Occipital lobe (tissue), 2 donors: Measurements from ENCODE around the gene PNPLA3. TPM values are rescaled to one million over a fixed set of nuclear protein-coding genes. Genes with fewer than 3 reads are reported as not detected.

Source experiments
- DNase-seq: peaks from one replicate; lab custom pipeline; 2025; lab: John Stamatoyannopoulos, UW
- total RNA-seq: library from RNA; depleted of rRNA; stranded (reverse); fragments of >200 nt; gene quantifications from one replicate; pipeline ENCODE4 v1.2.3, GENCODE V29; 2014

Gene PNPLA3
- total RNA-seq, 1 donor from 2014 or later, result 12.8 TPM

DNA sequence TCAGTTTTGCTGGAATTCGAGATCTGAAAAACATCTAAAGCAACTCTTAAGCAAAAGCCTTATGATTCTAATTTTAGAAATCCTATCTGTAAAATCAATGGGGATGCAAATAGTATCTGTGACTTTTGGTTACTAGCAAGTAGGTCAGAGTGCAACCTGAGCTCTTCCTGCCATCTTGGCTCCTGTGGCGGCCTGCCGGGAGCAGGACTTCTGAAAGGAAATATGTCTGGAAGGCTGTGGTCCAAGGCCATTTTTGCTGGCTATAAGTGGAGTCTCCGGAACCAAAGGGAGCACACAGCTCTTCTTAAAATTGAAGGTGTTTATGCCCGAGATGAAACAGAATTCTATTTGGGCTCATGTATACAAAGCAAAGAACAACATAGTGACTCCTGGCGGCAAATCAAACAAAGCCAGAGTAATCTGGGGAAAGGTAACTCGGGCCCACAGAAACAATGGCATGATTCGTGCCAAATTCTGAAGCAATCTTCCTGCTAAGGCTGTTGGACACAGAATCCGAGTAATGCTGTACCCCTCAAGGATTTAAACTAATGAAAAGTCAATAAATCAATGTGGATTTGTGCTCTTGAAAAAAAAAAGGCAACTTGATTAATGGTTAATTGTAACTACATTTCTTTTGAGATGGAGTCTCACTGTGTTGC lies 33.3 kb downstream of the PNPLA3 start:
- DNase-seq, result no peak

DNA sequence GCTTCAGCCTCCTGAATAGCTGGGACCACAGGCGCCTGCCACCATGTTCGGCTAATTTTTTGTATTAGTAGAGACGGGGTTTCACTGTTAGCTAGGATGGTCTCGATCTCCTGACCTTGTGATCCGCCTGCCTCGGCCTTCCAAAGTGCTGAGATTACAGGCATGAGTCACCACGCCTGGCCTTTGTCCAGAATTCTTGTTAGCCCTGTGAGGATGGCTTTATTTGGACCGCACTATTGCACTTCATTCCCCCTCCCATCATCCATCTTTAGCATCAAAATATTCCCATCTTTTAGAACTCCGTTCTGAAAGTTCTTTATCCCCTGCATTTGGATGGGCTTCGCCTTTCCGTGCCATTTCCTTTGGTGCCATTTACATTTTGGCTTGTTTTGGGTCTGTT lies 34.3 kb downstream of the PNPLA3 start:
- DNase-seq, result no peak

DNA sequence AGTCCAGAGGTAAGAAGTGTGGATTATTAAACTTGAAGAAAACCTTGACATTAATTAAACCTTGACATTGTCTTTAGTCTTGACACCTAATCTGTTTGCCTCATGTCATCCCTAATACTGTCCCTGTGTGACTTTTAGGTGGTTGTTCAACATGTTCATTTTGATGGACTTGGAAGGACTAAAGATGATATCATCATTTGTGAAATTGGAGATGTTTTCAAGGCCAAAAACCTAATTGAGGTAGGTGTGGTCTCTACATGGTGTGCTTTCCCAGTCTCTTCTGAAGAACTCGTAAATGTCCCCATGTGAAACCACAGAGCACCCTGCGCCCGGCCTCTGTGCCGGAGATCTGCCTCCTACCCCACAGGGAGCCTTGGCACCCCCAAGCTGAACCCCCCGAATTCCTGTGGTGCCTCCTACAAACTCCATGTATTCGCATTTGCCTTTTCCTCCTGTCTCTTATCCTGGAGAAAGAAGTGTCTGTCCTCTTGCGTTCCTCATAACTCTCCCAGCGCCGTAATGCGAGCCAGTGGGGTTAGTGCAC lies 40.8 kb downstream of the PNPLA3 start:
- no peak for DNase-seq

DNA sequence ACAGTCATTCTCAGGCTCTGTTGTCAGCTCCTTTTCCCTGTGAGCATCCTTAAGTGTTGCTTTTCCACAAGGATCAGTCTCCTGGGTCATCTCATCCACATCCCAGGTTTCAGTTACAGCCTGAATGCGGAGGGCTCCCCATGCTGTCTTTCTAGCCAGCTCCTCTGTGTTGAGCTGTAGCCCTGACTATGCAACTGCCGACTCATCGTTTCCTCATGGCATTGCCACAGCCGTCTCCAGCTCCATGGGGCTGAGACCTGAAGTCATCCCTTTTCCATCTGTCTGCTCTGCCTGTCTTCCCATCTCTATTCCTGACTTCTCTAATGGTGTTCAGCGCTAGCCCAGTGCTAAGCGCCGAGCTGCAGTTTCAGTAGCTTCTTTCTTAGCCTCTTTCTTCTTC lies 43.5 kb downstream of the PNPLA3 start:
- DNase-seq, result no peak

DNA sequence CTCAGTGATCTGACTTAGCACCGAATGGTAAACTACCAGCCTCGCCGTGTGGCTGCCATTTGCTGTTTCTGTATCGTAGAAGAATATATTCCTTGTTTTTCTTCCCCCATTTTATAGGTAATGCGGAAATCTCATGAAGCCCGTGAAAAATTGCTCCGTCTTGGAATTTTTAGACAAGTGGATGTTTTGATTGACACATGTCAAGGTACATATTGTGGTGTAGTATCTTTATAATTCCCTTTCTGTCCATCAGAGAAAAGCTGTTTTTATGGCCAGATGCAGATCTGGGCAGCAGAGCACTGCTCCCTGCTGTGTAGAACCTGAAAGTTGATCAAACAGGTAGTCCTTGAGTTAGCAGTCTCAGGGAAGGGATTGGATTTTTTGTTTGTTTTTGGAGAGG lies 45.0 kb downstream of the PNPLA3 start:
- DNase-seq, result no peak

DNA sequence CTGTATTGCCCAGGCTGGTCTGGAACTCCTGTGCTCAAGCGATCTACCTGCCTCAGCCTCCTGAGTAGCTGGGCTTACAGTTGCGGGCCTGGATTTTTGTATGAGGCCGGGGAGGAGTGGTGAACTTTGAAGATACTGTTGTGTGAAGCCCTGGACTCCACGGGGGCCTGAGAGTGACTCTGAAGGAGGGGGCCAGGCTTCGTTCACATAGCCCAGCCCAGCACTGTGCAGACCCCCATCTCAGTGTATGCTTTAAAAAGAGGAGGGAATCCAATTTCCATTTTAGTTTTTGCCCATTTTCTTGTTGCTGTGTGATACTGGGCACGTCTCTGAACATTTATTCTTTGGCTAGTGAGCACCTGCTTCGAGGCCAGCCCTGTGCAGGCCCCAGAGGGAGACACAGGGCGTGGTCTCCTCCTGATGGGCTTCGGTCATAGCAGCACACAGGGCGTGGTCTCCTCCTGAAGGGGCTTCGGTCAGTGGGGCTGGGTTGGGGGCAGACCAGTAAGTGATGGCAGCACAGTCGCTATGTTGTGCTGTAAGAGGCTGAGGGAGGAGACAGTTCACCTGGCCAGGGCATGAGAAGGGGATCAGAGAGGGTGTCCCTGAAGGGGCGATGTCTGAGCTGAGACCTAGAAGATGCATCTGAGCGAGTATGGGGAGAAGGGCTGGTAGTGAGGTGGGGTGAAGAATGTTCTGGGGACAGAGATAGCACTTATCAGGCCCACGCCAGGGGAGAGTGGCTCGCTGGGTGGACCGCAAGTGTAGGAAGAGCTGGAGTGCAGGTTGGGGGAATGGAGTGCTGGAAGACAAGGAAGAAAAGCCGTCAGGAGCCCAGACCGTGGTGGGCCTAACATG lies 45.6 kb downstream of the PNPLA3 start:
- DNase-seq, result no peak

DNA sequence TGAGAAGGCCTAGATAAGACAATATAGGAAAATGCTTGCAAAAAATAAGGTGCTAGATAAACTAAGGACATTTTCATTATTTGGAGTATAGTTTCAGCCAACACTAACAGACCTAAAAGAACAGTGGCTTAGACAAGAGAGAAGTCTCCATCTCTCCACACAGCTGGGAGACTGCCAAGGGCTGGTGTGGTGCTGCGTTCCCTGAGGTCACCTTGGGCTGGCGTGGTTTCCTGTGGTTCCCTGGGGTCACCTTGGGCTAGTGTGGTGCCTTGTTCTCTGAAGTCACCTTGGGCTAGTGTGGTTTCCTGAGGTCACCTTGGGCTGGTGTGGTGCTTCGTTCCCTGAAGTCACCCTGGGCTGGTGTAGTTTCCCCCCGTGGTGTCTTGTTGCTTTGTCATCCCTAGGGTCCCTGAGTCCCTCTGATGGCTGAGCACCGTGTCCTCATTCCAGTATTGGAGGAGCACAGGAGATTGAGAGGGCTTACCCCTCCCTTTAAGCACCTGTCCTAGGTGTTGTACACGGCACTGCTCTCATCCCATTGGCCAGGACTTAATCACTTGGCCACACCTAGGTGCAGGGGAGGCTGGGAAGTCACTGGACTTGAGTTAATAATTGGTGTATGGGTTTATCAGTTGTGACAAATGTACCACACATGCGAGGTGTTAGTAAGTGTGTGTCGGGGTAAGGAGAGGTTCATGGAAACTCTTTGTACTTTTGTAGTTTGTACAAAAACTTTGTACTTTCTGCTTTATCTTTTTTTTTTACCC lies 46.6 kb downstream of the PNPLA3 start:
- no peak for DNase-seq

DNA sequence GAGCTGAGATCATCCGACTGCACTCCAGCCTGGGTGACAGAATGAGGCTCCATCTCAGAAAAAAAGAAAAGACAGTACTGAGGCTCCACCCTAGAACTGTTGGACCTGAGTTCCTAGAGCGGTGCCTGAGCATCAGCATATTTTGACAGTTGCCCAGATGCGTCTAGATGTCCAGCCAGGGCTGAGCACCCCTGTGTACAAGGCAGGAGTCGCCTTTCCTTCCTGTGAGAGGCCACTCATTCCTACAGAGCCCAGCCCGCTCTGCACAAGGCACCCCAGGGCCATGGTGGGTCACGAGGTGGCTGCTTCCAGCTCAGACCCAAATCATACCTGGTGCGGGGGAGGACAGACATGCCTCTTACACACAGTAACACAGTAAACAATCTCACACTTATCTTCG lies 47.5 kb downstream of the PNPLA3 start:
- no peak for DNase-seq

DNA sequence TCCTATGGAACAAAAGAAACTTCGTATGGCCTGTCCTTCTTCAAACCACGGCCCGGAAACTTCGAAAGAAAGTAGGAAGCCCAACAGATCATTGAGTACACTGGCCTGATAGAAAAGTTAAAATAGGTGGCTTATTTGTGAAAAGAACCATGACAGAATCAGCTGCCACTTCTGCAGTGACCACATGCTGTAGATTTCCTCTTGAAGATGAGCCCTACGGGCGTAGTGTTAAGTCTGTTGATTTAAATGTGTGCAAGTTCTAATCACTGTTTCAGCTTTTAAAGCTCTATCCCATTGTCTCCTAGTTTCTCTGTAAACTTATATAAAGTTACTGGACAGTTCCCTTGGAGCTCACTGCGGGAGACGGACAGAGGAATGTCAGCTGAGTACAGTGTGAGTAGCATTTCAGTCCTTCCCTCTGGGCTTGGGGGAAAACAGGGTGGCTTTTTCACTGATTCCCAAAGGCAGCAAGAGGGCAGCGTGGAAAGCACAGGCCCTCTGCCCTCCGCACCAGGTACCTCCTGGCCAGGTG lies 49.4 kb downstream of the PNPLA3 start:
- DNase-seq, result no peak

DNA sequence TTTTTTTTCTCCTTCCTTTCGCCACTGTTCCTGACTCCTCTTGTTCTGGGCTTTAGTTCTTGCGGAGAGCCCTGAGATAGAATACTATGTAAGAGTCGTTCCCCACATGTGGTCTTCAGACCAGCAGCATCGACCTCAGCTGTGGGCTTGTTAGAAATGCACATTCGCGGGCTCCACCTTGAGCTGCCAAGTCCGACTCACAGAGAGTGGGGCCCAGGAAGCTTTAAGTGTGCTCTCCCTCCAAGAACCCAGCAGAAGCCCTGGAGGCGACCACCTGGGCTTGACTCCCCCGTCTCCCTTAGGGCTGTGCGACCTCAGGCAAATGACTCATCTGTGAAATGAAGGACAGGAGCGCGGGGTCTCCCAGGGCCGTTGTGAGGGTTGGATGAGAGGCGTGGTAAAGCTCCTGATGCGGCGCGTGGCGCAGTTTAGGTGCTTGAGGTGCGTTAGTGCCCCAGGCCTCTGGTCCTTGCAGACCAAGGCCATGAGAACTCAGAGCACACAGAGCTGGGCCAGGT lies 50.5 kb downstream of the PNPLA3 start:
- no peak for DNase-seq

DNA sequence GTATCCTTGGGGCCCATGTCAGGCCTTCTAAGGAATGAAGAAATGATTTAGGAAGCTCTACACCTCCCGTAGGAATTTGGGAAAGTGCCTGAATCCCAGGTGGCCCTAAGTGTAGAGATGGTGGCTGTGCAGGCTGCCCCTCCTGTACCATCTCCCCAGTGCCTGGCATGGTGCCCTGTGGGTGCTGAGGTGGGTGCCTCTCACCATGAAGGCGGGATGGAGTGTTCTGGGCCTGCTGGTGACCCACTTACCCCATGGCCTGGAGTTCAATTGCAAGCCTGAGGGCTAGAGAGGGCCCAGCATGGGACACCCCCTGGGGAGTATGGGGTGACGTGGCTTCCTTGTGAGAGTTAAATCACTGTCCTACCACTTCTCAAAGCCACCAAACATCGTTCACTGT lies 51.4 kb downstream of the PNPLA3 start:
- DNase-seq, result no peak

DNA sequence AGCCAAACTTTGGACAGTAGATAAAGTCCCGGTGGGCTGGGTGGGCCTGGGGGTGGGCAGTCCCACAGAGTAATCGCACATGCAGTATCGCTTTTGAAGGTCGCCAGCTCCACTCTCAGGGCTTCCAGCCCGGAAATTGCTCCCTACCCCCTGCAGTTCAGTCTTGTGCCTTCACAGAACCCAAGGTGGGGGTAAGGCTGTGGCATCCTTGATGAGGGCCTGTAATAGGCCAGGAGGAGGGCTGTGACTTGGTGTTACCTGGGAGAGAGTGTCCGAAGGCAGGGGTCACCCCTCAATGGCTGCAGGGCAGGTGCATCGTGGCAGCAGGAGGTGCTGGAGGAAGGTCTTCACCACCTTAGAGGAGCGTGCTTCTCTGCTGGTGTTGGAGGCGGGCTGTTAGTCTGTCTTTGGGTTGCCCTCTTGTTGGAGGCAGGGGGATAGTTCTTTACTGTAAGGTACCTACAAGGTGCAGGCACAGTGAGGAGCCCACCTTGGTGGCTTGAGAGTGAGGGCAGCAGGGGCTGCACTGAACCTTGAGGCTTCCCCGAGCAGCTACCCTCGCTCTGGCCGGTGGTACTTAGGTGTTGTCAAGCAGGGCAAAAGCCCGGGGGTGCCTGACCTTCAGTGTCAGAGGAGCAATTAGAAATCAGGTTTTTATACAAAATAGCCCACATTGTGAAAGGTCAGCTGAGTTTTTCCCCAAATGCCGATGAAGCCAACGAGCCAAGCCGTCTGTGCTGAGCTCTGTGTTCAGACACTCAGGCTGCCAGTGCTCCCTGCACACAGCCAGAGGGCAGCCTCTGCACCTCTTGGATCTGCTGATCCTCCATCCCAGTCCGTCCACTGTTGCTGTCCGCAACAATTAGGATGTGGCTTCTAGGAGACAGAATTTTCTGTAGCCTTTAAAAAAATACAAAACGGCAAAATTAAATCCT lies 53.5 kb downstream of the PNPLA3 start:
- DNase-seq, result no peak

DNA sequence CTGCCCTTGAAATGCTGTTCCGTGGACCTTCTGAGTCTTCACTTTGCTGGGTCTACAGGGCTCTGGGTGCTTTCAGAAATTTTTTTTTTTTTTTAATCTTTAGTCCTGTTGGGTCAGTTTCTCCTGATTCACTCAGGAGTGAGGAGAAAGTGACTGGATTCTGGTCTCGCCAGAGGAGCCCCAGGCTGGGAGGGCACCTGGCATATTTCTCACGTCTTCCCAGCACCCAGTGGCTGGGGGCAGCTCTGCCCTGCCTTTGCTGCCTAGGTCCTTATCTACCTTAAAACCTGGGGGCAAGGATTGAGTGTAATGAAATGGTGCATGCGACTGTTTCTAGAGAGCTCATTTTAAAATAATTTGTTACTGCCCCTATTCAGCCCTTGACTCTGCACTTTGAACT lies 55.0 kb downstream of the PNPLA3 start:
- no peak for DNase-seq

DNA sequence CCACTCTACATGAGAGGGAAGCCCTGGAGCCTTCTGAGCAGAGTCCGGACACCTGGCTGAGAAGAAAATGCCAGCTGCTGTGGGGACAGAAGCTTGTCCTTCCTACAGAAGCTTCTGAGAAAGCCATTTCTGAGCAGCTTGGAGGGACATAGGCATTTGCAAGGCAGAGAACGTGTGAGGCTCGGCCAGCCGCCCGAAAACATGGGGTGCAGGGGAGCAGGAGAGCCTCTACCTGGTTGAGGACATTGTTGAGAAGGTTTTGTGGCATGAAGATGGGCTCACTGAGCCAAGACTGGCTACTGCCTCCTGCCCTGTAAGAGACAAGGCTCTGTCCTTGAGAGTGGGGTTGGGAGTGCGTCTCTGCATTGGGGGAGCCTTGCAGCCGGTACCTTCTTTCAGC lies 57.0 kb downstream of the PNPLA3 start:
- DNase-seq, result no peak

DNA sequence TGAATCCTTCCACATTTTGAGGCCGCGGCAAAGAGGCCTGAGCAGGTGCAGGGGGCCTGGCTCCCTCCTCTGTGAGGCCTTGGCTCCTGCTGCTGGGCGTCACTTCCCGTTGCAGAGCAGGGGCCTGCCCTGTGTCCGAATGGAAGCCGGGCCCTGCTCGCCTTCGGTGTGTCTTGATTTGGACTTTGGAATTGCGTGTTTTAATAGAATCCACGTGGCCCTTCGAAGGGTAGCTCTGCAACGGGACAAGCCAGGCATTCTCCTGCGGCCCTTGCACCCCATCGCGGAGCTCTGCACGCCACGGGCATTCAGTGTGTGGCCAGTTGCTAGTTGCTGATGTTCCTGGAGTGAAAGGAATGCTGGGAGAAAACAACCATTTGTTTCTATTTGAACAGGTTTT lies 57.4 kb downstream of the PNPLA3 start:
- no peak for DNase-seq

DNA sequence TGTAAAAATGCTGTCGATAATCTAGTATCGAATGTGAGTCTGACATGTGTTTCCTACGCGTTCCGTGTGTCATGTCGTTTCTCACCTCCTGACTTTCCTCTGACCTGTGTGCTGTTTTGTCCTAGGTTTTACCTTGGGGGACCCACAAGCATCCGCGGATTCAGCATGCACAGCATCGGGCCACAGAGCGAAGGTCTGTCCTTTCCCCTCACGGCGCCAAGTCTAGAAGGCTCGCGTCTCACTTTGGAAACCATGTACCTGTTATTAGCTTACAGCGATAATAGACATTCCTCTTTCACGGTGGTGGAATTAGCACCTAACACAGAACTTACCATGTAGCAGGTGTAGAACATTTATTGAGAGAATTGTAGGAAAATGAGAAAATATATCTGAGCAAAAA lies 60.2 kb downstream of the PNPLA3 start:
- DNase-seq, result no peak

DNA sequence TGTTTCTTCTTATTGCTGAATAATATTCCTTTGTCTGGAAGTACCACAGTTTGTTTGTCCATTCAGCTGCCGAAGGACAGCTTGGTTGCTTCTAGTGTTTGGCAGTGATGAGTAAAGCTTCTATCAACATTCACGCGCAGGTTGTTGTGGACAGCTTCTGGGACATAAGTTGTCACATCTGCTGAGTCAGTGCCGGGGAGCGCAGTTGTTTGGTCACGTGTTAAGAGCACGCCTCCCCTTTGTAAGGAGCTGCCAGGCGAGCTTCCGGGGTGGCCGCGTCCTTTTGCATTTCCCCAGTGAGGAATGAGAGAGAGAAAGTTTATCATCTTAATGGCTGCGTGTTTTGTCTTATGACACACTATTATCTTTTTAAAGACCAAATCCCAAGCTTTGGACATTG lies 61.9 kb downstream of the PNPLA3 start:
- peak; percentile 26 for DNase-seq

DNA sequence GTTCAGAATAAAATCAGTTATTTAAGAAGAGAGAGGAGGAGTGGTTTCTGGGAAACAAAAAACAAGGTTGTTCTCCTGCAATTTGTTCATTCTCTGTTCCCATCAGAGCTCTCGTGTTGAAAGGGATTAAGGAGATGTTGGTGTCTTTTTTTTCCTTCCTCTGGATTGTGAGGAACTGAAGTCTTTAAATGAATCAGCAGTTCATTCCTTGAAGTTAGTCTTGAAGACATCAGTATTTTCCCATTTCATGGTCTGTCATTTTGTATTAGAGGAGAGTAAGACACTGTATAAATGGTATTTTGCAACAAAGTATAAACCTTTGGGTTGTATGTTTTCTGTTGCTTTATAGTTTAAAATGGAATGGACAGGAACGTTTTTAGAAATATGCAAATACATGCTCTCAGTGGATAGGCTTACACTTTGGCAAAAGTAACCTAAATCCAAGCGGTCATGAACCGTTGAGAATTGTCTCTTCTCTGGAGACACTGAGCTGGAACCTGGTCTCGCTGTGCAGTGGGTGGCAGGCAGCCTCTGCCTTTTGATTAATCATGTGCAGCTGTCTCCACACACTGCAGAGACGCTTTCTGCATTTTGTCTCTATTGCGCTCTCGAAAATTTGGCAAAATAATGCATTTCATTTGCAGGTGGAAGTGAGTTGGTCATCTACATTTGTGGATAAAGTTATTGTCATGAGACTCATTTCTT lies 64.7 kb downstream of the PNPLA3 start:
- DNase-seq, result no peak

DNA sequence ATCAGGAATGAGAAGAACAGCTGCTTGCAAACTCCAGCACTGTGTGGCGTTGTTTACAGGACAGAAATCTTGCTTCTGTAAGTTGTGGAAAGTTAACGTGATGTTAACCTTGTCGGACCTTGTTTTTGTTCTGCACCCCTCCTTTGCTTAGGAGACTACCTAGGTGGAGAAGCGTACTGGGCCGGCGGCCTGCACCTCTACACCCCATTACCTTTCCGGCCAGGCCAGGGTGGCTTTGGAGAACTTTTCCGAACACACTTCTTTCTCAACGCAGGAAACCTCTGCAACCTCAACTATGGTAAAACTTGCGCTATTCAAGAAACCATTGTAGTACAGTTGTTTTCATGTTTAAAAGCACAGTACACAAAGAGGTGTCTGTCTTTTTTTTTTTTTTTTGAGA lies 65.4 kb downstream of the PNPLA3 start:
- no peak for DNase-seq

DNA sequence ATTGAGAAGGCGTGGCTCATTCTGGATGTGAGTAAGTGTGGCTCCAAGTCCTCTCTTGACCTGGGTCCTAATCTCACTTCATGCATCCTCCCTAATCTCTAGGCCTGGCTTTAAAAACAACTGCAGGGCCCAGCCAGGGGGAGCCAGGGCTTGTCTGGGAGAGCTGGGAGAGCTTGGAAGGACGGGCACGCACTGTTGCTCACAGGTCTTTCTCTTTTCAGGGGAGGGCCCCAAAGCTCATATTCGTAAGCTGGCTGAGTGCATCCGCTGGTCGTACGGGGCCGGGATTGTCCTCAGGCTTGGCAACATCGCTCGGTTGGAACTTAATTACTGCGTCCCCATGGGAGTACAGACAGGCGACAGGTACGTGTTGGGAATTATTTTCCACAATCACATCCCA lies 66.4 kb downstream of the PNPLA3 start:
- no peak for DNase-seq
